SKM-1 treated with dmso at 0.1 percent for 144 hours (cell line): ENCODE data around the gene SLC36A4.
"Not testable (repeated sequence)": the region's sequence is repeated elsewhere in the genome, so short reads cannot be mapped to it uniquely, and the experiment has no call there.

ENCODE experiments used
- DNase-seq: peaks from one replicate; lab custom pipeline; 2025; ENCODE audit not compliant: unreplicated experiment; lab: John Stamatoyannopoulos, UW

SLC36A4 gene

GRCh38 chr11:93197380-93198214 is at the start of gene SLC36A4:
Gene SLC36A4, minus strand, starts transcription at chr11:93197991. Its CDS starts 159 bp downstream, at chr11:93197832.
- DNase-seq, result peak; percentile 92

GRCh38 chr11:93246790-93247189 is 49.0 kb upstream of the SLC36A4 start:
- DNase-seq, result not testable (repeated sequence)

GRCh38 chr11:93244018-93244417 is 46.2 kb upstream of the SLC36A4 start:
- no peak for DNase-seq

GRCh38 chr11:93239966-93240365 is 42.2 kb upstream of the SLC36A4 start:
- no peak for DNase-seq

- DNase-seq, result no peak
Observed at GRCh38 chr11:93238956-93239355, 41.2 kb upstream of the SLC36A4 start.

GRCh38 chr11:93236741-93237675 is 39.2 kb upstream of the SLC36A4 start:
- DNase-seq, result peak; percentile 70

GRCh38 chr11:93234602-93235207 is 36.9 kb upstream of the SLC36A4 start:
- peak; percentile 69 for DNase-seq

- no peak for DNase-seq
Observed at GRCh38 chr11:93229876-93230275, 32.1 kb upstream of the SLC36A4 start.

- DNase-seq, result no peak
Observed at GRCh38 chr11:93225662-93226061, 27.9 kb upstream of the SLC36A4 start.

- DNase-seq, result no peak
Observed at GRCh38 chr11:93221539-93221938, 23.7 kb upstream of the SLC36A4 start.

- no peak for DNase-seq
Observed at GRCh38 chr11:93220078-93220477, 22.3 kb upstream of the SLC36A4 start.

GRCh38 chr11:93219440-93219839 is 21.6 kb upstream of the SLC36A4 start:
- DNase-seq, result no peak

GRCh38 chr11:93216511-93217101 is 18.8 kb upstream of the SLC36A4 start:
- no peak for DNase-seq

GRCh38 chr11:93213622-93214021 is 15.8 kb upstream of the SLC36A4 start:
- no peak for DNase-seq

GRCh38 chr11:93212094-93212493 is 14.3 kb upstream of the SLC36A4 start:
- DNase-seq, result no peak

GRCh38 chr11:93209466-93209865 is 11.7 kb upstream of the SLC36A4 start:
- peak; percentile 9 for DNase-seq

- no peak for DNase-seq
Observed at GRCh38 chr11:93208663-93209270, 11.0 kb upstream of the SLC36A4 start.

GRCh38 chr11:93199616-93200015 is 1.8 kb upstream of the SLC36A4 start:
- DNase-seq, result peak; percentile 91

GRCh38 chr11:93198215-93198845 is 539 bp upstream of the SLC36A4 start:
- no peak for DNase-seq

- peak; percentile 23 for DNase-seq
Observed at GRCh38 chr11:93196816-93197379, 893 bp downstream of the SLC36A4 start.
